GM12892 (cell line): ENCODE results near the gene SYNPR.

Source experiments
- POLR2A ChIP-seq: IDR thresholded peaks from 2 replicates; pipeline ENCODE4 v1.6.1; 2011; ENCODE audit warnings: low read depth, low read length, control low read depth
- POLR2AphosphoS5 ChIP-seq: IDR thresholded peaks from 2 replicates; pipeline ENCODE4 v1.6.1; 2011; ENCODE audit warnings: low read depth, low read length, control low read depth
- TAF1 ChIP-seq: IDR thresholded peaks from 2 replicates; pipeline ENCODE4 v1.6.1; 2011; ENCODE audit warnings: low read depth, mild to moderate bottlenecking, control low read depth, low read length, borderline replicate concordance

GRCh38 chr3:63296249-63296648, 18.1 kb downstream of the SYNPR start:
- TF ChIP-seq TAF1 = no peak
- no peak for TF ChIP-seq POLR2A
- no peak for TF ChIP-seq POLR2AphosphoS5
